Bronchial epithelial cell (primary cell): ENCODE results near the gene IL13RA2. TPM values are rescaled to one million over a fixed set of nuclear protein-coding genes. Genes with fewer than 3 reads are reported as not detected.
A peak's percentile ranks its signal among the peaks of the same experiment; 100 is the strongest.

Source experiments
- DNase-seq: peaks from one replicate; pipeline ENCODE4 v3.0.0-alpha.2; 2010; ENCODE audit warnings: low read depth
- FAIRE-seq: peaks from 2 replicates; lab custom pipeline; 2011; peaks lifted over from hg19 to GRCh38; lab: Jason Lieb, UNC
- H3K27me3 ChIP-seq: 2 replicates; pipeline ENCODE4 v1.5.1; 2011; ENCODE audit warnings: low read length; ENCODE audit not compliant: control insufficient read depth, insufficient read depth
- H3K36me3 ChIP-seq: 2 replicates; pipeline ENCODE4 v1.5.1; 2011; ENCODE audit warnings: low read length; ENCODE audit not compliant: control insufficient read depth, insufficient read depth
- H3K4me3 ChIP-seq: 2 replicates; pipeline ENCODE4 v1.5.1; 2011; ENCODE audit warnings: mild to moderate bottlenecking, low read depth, low read length, control low read depth
- CTCF ChIP-seq: IDR thresholded peaks from 2 replicates; pipeline ENCODE4 v1.5.1; 2011; ENCODE audit warnings: mild to moderate bottlenecking, moderate library complexity, low read length, control low read depth, inconsistent platforms; ENCODE audit not compliant: insufficient read depth, severe bottlenecking
- total RNA-seq: library from RNA; depleted of rRNA; stranded (reverse); fragments of >200 nt; gene quantifications from 2 replicates; pipeline ENCODE4 v1.2.1, GENCODE V29; 2014

Gene IL13RA2
- total RNA-seq, 1 donor from 2014 or later, result 17.1 TPM

- Histone ChIP-seq H3K36me3 (no peaks in the 10 kb centered on the region), H3K4me3 (no peak overlapping the region), H3K27me3 (no peaks in the 10 kb centered on the region)
- FAIRE-seq, result no peak
- no peak for TF ChIP-seq CTCF
- peak; percentile 60 for DNase-seq
Measured at GRCh38 chrX:115031989-115032388, 14.6 kb upstream of the IL13RA2 start.

- FAIRE-seq (no peak), DNase-seq (peak; percentile 93)
- no peak for TF ChIP-seq CTCF
- Histone ChIP-seq H3K36me3 (no peaks in the 10 kb centered on the region), H3K4me3 (no peak overlapping the region), H3K27me3 (no peaks in the 10 kb centered on the region)
Measured at GRCh38 chrX:115030625-115031024, 13.2 kb upstream of the IL13RA2 start.

GRCh38 chrX:115029869-115030570 is 12.6 kb upstream of the IL13RA2 start:
- Histone ChIP-seq H3K4me3 (no peak overlapping the region), H3K36me3 (no peaks in the 10 kb centered on the region), H3K27me3 (no peaks in the 10 kb centered on the region)
- no peak for TF ChIP-seq CTCF
- DNase-seq (no peak), FAIRE-seq (no peak)

GRCh38 chrX:115029440-115029839 is 12.0 kb upstream of the IL13RA2 start:
- H3K4me3 ChIP-seq, result no peak overlapping the region
- H3K27me3 ChIP-seq, result no peaks in the 10 kb centered on the region
- TF ChIP-seq CTCF, result no peak
- DNase-seq (no peak), FAIRE-seq (no peak)
- H3K36me3 ChIP-seq, result no peaks in the 10 kb centered on the region

- no peak for TF ChIP-seq CTCF
- H3K36me3 ChIP-seq, result no peaks in the 10 kb centered on the region
- H3K27me3 ChIP-seq, result no peaks in the 10 kb centered on the region
- FAIRE-seq (no peak), DNase-seq (no peak)
- H3K4me3 ChIP-seq, result no peak overlapping the region
Measured at GRCh38 chrX:115023811-115024210, 6.4 kb upstream of the IL13RA2 start.

GRCh38 chrX:115023139-115023538 is 5.7 kb upstream of the IL13RA2 start:
- DNase-seq (peak; percentile 96), FAIRE-seq (peak; percentile 80)
- H3K4me3 ChIP-seq, result no peak overlapping the region
- TF ChIP-seq CTCF, result no peak
- H3K36me3 ChIP-seq, result no peaks in the 10 kb centered on the region
- H3K27me3 ChIP-seq, result no peaks in the 10 kb centered on the region
